ENCODE measurements around the gene IFNGR2. TPM values are rescaled to one million over a fixed set of nuclear protein-coding genes. Genes with fewer than 3 reads are reported as not detected.
A peak's percentile ranks its signal among the peaks of the same experiment; 100 is the strongest.

The IFNGR2 gene
- total and polyA plus RNA-seq, 7 experiments from 2014 or later, result 9.1 to 80.5 (median 33.7) TPM

DNA sequence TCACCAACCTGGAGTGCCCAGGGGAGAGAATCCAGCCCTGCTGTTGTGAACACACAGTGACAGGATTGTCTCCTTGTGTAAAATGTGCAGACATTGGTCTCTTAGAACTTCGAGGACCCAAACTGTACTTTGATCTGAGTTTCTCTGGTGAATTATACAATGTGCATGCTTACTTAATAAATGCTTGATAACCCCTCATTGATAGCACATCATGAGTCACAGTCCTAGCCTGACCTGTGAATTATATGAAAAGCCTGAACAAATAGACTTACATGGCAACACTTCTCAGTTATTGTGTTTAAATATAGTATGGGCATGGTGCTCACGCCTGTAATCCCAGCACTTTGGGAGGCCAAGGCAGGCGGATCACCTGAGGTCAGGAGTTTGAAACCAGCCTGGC is 22.6 kb downstream of the IFNGR2 start:
- Histone ChIP-seq H3K4me1 (ENCODE audit: control insufficient read depth in 2 of 2, insufficient read depth in 2 of 2, low read length in 2 of 2) (no peaks in the 10 kb centered on the region), H3K27me3 (ENCODE audit: control insufficient read depth in 2 of 2, insufficient read depth in 2 of 2, low read length in 2 of 2) (no peaks in the 10 kb centered on the region), H3K36me3 (ENCODE audit: control insufficient read depth in 2 of 3, insufficient read depth in 3 of 3, low read length in 3 of 3) (peaks cover 0 to 75% (median 21%) of the 10 kb centered on the region in 3 experiments), H3K9me3 (ENCODE audit: control insufficient read depth in 2 of 3, low read length in 3 of 3) (no peaks in the 10 kb centered on the region), H3K27ac (ENCODE audit: low read depth, low read length) (no peak overlapping the region), H3K4me3 (ENCODE audit: low read length) (no peak overlapping the region)
- ChIA-PET POLR2A (interaction anchor here (0.7 kb wide), 1 partner anchor 48 kb away, joined by 4 read pairs; no protein-coding TSS in a partner anchor), CTCF (no interaction called here)
- H3K4me1 Mint-ChIP-seq, result peaks cover 0 to 10% (median 1%) of the 10 kb centered on the region in 7 donors
- no peaks in the 10 kb centered on the region for H3K27me3 Mint-ChIP-seq
- intact Hi-C loops (cut with micrococcal nuclease), result no loop called here
- peaks cover 0 to 2% (median 0%) of the 10 kb centered on the region in 11 donors for H3K9me3 Mint-ChIP-seq
- DNase-seq (no peak), ATAC-seq (no peak)
- H3K4me3 Mint-ChIP-seq, result no peak overlapping the region
- peaks cover 3 to 41% (median 10%) of the 10 kb centered on the region in 5 donors for H3K36me3 Mint-ChIP-seq
- peak overlapping the region in 6 of 9 donors; percentile 27 to 57 (median 47) for H3K27ac Mint-ChIP-seq

DNA sequence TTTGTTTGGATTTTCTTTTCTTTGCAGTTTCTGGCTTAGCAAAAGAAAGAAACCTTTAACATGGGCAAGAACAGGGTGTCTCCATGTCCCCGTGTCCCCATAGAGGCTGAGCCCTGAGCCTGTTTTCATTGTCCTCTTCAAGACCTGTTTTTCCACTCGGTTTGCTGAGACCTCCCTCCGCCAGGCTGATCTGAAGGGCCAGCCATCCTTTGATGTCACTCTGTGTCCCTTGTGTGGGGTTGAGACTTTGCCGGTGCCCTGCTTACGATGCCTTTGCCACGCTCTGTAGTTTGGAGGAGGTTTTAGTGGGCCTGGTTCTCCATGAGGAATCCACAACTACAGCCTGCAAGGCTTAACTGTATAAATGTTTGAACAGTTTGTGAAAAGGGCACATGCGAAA is 23.8 kb downstream of the IFNGR2 start:
- POLR2A ChIA-PET, result no interaction called here
- Mint-ChIP-seq H3K4me1 (peaks cover 0 to 10% (median 1%) of the 10 kb centered on the region in 7 donors), H3K4me3 (no peak overlapping the region), H3K9me3 (peaks cover 0 to 2% (median 0%) of the 10 kb centered on the region in 11 donors), H3K27me3 (no peaks in the 10 kb centered on the region), H3K36me3 (peaks cover 3 to 32% (median 12%) of the 10 kb centered on the region in 5 donors), H3K27ac (peak overlapping the region in 6 of 9 donors; percentile 0 to 76 (median 39))
- Histone ChIP-seq H3K4me3 (ENCODE audit: low read length) (no peak overlapping the region), H3K9me3 (ENCODE audit: control insufficient read depth in 2 of 3, low read length in 3 of 3) (no peaks in the 10 kb centered on the region), H3K27ac (ENCODE audit: low read depth, low read length) (no peak overlapping the region), H3K36me3 (ENCODE audit: control insufficient read depth in 2 of 3, insufficient read depth in 3 of 3, low read length in 3 of 3) (peaks cover 6 to 79% (median 18%) of the 10 kb centered on the region in 3 experiments), H3K27me3 (ENCODE audit: control insufficient read depth in 2 of 2, insufficient read depth in 2 of 2, low read length in 2 of 2) (no peaks in the 10 kb centered on the region), H3K4me1 (ENCODE audit: control insufficient read depth in 2 of 2, insufficient read depth in 2 of 2, low read length in 2 of 2) (no peaks in the 10 kb centered on the region)
- intact Hi-C loops (cut with micrococcal nuclease), result no loop called here
- DNase-seq (no peak), ATAC-seq (no peak)
- CTCF ChIA-PET, result interaction anchor here (1.1 kb wide), 1 partner anchor 18 kb away, joined by 3 read pairs; no protein-coding TSS in a partner anchor

GRCh38 chr21:33428669-33429068 is 25.5 kb downstream of the IFNGR2 start:
- Mint-ChIP-seq H3K36me3 (peaks cover 3 to 41% (median 13%) of the 10 kb centered on the region in 5 donors), H3K9me3 (peaks cover 0 to 2% (median 0%) of the 10 kb centered on the region in 11 donors)
- peaks cover 10 to 87% (median 22%) of the 10 kb centered on the region in 3 experiments for H3K36me3 ChIP-seq (ENCODE audit: control insufficient read depth in 2 of 3, insufficient read depth in 3 of 3, low read length in 3 of 3)

GRCh38 chr21:33430858-33431257 is 27.6 kb downstream of the IFNGR2 start:
- ChIA-PET CTCF (interaction anchor here (0.6 kb wide), 1 partner anchor 9 kb away, joined by 3 read pairs; no protein-coding TSS in a partner anchor), POLR2A (interaction anchor here (0.6 kb wide), 1 partner anchor 71 kb away, joined by 3 read pairs; no protein-coding TSS in a partner anchor)
- Histone ChIP-seq H3K4me1 (ENCODE audit: control insufficient read depth in 2 of 2, insufficient read depth in 2 of 2, low read length in 2 of 2) (no peaks in the 10 kb centered on the region), H3K9me3 (ENCODE audit: control insufficient read depth in 2 of 3, low read length in 3 of 3) (no peaks in the 10 kb centered on the region), H3K27ac (ENCODE audit: low read depth, low read length) (no peak overlapping the region), H3K36me3 (ENCODE audit: control insufficient read depth in 2 of 3, insufficient read depth in 3 of 3, low read length in 3 of 3) (peaks cover 10 to 84% (median 12%) of the 10 kb centered on the region in 3 experiments), H3K27me3 (ENCODE audit: control insufficient read depth in 2 of 2, insufficient read depth in 2 of 2, low read length in 2 of 2) (no peaks in the 10 kb centered on the region), H3K4me3 (ENCODE audit: low read length) (no peak overlapping the region)
- Mint-ChIP-seq H3K9me3 (peaks cover 0 to 2% (median 0%) of the 10 kb centered on the region in 11 donors), H3K27ac (peak overlapping the region in 4 of 9 donors; percentile 7 to 46 (median 29)), H3K4me3 (no peak overlapping the region), H3K4me1 (peaks cover 0 to 32% (median 17%) of the 10 kb centered on the region in 7 donors), H3K27me3 (no peaks in the 10 kb centered on the region), H3K36me3 (peaks cover 7 to 41% (median 18%) of the 10 kb centered on the region in 5 donors)
- ATAC-seq (no peak), DNase-seq (no peak)
- intact Hi-C loops (cut with micrococcal nuclease), result no loop called here

More at GRCh38 chr21:33428669-33429068, 25.5 kb downstream of the IFNGR2 start:
- intact Hi-C loops (cut with micrococcal nuclease), result no loop called here
- Mint-ChIP-seq H3K27ac (peak overlapping the region in 6 of 9 donors; percentile 22 to 65 (median 44)), H3K4me3 (no peak overlapping the region), H3K27me3 (no peaks in the 10 kb centered on the region), H3K4me1 (peaks cover 0 to 15% (median 7%) of the 10 kb centered on the region in 7 donors)
- ChIA-PET POLR2A (interaction anchor here (1.0 to 1.2 kb wide), 3 partner anchors 9 to 54 kb away, joined by 3 to 4 read pairs (median 3); no protein-coding TSS in a partner anchor), CTCF (interaction anchor here (0.6 kb wide), 1 partner anchor 226 kb away, joined by 3 read pairs; no protein-coding TSS in a partner anchor)
- ATAC-seq (no peak), DNase-seq (no peak)
- H3K27ac ChIP-seq (ENCODE audit: low read depth, low read length), result no peak overlapping the region
- H3K4me3 ChIP-seq (ENCODE audit: low read length), result no peak overlapping the region
- H3K27me3 ChIP-seq (ENCODE audit: control insufficient read depth in 2 of 2, insufficient read depth in 2 of 2, low read length in 2 of 2), result no peaks in the 10 kb centered on the region
- no peaks in the 10 kb centered on the region for H3K9me3 ChIP-seq (ENCODE audit: control insufficient read depth in 2 of 3, low read length in 3 of 3)
- H3K4me1 ChIP-seq (ENCODE audit: control insufficient read depth in 2 of 2, insufficient read depth in 2 of 2, low read length in 2 of 2), result no peaks in the 10 kb centered on the region

DNA sequence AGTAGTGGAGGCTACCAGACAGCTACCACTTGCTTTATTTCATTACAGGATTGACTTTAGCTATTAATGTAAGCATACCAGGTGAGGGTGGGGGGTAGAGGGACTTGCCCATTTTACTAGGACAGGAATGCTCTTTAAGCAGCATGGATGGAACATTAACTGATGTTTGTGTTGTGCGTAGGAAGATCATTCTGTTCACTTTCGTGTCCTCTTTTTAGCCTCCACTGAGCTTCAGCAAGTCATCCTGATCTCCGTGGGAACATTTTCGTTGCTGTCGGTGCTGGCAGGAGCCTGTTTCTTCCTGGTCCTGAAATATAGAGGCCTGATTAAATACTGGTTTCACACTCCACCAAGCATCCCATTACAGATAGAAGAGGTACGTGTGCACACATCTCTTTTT is 29.3 kb downstream of the IFNGR2 start:
- H3K9me3 Mint-ChIP-seq, result no peaks in the 10 kb centered on the region
- H3K27ac Mint-ChIP-seq, result peak overlapping the region in 6 of 9 donors; percentile 16 to 81 (median 66)
- Histone ChIP-seq H3K27ac (ENCODE audit: low read depth, low read length) (no peak overlapping the region), H3K4me3 (ENCODE audit: low read length) (no peak overlapping the region), H3K27me3 (ENCODE audit: control insufficient read depth in 2 of 2, insufficient read depth in 2 of 2, low read length in 2 of 2) (no peaks in the 10 kb centered on the region), H3K9me3 (ENCODE audit: control insufficient read depth in 2 of 3, low read length in 3 of 3) (no peaks in the 10 kb centered on the region), H3K36me3 (ENCODE audit: control insufficient read depth in 2 of 3, insufficient read depth in 3 of 3, low read length in 3 of 3) (peaks cover 10 to 90% (median 12%) of the 10 kb centered on the region in 3 experiments), H3K4me1 (ENCODE audit: control insufficient read depth in 2 of 2, insufficient read depth in 2 of 2, low read length in 2 of 2) (no peaks in the 10 kb centered on the region)
- ATAC-seq (no peak), DNase-seq (no peak)
- ChIA-PET CTCF (interaction anchor here (1.1 kb wide), 1 partner anchor 235 kb away, joined by 3 read pairs; no protein-coding TSS in a partner anchor), POLR2A (no interaction called here)
- no peaks in the 10 kb centered on the region for H3K27me3 Mint-ChIP-seq
- H3K4me3 Mint-ChIP-seq, result no peak overlapping the region
- peaks cover 7 to 44% (median 18%) of the 10 kb centered on the region in 5 donors for H3K36me3 Mint-ChIP-seq
- intact Hi-C loops (cut with micrococcal nuclease), result no loop called here
- H3K4me1 Mint-ChIP-seq, result peaks cover 0 to 32% (median 10%) of the 10 kb centered on the region in 7 donors

- H3K27me3 Mint-ChIP-seq, result no peaks in the 10 kb centered on the region
- ATAC-seq (no peak), DNase-seq (no peak)
- peak overlapping the region in 8 of 9 donors; percentile 20 to 83 (median 70) for H3K27ac Mint-ChIP-seq
- H3K9me3 Mint-ChIP-seq, result no peaks in the 10 kb centered on the region
- Histone ChIP-seq H3K9me3 (ENCODE audit: control insufficient read depth in 2 of 3, low read length in 3 of 3) (no peaks in the 10 kb centered on the region), H3K27ac (ENCODE audit: low read depth, low read length) (no peak overlapping the region), H3K36me3 (ENCODE audit: control insufficient read depth in 2 of 3, insufficient read depth in 3 of 3, low read length in 3 of 3) (peaks cover 10 to 91% (median 12%) of the 10 kb centered on the region in 3 experiments), H3K27me3 (ENCODE audit: control insufficient read depth in 2 of 2, insufficient read depth in 2 of 2, low read length in 2 of 2) (no peaks in the 10 kb centered on the region), H3K4me1 (ENCODE audit: control insufficient read depth in 2 of 2, insufficient read depth in 2 of 2, low read length in 2 of 2) (no peaks in the 10 kb centered on the region), H3K4me3 (ENCODE audit: low read length) (no peak overlapping the region)
- intact Hi-C loops (cut with micrococcal nuclease), result no loop called here
- H3K4me1 Mint-ChIP-seq, result peaks cover 0 to 32% (median 10%) of the 10 kb centered on the region in 7 donors
- CTCF ChIA-PET, result no interaction called here
- H3K36me3 Mint-ChIP-seq, result peaks cover 7 to 44% (median 18%) of the 10 kb centered on the region in 5 donors
- POLR2A ChIA-PET, result no interaction called here
- peak overlapping the region in 2 of 10 donors; percentile 21 to 61 for H3K4me3 Mint-ChIP-seq
Observed at GRCh38 chr21:33433001-33433400, 29.8 kb downstream of the IFNGR2 start.
